HG02642 (cell line): ENCODE results near the gene PARP16.
"Not testable (repeated sequence)": the region's sequence is repeated elsewhere in the genome, so short reads cannot be mapped to it uniquely, and the experiment has no call there.

Experiments used
- ATAC-seq: cut with Tn5 transposase; IDR thresholded peaks from one replicate; pipeline ENCODE4 v1.9.1; 2021; ENCODE audit warnings: mild to moderate bottlenecking; ENCODE audit not compliant: unreplicated experiment, poor library complexity

Gene PARP16

DNA sequence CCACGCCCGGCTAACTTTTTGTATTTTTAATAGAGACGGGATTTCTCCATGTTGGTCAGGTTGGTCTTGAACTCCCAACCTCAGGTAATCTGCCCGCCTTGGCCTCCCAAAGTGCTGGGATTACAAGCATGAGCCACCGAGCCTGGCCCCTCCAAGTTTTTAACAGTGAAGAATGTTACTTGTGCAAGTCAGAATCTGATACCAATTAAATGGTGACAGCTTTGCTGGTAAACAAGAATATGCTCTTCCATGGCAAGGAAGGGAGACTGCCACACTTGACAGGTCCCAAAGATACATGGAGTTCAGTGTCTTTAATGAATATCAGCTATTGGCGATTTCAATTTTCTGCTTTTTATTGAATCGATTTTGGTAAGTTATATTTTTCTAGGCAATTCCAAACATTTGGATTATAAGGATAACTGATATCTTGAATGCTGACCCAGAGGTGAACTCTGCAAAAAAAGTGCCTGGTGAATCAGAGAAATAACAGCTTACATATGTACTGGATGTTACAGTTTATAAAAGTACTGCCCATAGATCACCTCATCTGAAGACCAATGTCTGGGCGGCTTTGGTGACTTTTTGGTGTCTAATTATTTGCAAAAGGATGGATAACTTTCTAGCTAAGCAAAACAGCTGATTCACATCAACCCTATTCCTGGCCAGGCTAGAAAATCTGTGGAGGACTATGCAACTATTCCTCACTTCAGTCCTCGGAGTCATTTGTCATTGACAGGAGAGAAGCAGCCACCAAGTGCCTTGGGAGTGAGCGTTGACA, 1.2 kb downstream of the PARP16 start:
- no peak for ATAC-seq

DNA sequence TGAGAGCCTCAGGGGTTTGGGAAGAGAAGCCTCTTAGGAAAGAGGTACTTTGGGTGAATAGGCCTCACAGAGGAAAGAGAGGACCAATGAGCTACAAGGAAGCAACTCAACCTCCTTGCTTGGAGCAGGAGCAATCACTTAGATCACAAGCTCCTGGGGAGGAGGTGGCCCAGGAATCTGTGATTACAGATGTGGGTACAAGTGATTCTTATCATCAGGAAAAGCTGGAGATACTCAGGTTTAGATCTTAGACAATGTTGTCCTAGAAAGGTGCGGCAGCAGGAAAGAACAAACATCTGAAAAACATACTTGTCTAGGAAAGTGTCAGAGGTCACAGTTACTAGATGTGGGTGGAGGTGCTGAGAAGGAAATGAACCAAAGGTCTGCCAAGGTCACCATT, 8.2 kb downstream of the PARP16 start:
- no peak for ATAC-seq

DNA sequence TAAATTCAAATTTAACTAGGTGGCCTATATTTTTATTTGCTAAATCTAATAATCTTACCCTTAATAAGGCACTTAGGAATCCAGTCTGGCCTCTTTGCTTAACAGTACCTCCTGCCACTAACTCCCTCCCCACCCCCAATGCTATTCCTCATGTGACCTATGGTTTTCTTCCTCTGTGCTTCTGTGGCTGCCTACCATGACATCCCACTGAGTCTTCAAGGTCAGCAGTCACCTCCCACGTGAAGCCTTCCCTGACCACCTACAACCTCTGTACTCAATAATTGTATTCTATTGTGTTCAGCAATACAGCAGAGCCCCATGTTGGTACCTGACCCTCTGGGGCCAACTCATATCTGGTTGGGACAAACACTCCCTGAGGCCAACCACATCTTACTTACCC, 9.7 kb downstream of the PARP16 start:
- no peak for ATAC-seq

DNA sequence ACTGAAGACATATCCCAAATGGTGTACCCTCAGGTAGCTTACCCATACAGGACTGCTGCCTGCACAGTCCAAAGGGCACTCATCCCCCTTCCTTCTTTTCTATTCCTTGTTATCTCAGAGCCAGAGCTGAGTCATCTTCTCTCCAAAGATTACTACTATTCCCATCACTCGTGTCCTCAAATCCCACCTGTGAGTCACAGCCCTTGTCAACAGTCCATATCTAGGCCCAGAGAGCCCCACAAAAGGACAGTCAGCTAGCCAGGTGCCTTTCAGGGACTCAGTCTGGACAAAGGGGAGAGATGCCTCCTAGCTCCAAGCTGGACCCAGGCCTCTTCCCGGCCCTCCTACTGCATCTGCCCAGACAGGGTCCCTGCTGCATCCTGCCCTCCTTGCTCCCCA, 11.0 kb downstream of the PARP16 start:
- no peak for ATAC-seq

DNA sequence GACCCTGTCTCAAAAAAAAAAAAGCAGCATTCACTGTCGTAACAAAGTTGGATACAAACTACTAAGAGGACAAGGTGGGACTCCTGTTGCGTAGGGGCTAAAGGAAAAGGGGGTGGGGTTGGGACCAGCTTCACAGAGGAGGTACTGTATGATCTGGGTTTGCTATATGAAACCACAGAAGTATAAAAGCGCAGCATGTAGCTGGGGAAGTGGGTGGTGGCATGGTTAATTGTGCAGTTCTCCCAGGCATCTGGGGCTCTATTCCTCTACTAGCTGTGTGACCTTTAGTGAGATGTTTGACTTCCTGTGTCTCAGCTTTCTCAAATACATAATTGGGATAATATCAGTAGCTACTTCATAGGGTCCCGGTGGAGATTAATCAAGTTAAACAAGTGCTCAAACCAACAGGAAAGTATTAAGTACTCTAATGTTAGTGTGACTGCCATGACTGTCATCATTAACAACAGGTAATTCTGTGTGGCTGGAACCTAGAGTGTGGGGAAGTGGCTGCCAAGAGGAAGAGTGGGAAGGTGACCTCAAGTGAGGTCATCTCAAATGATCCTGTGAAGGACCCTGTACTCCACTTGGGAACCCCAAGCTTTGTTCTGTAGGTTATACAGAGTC, 11.5 kb downstream of the PARP16 start:
- ATAC-seq: no peak

DNA sequence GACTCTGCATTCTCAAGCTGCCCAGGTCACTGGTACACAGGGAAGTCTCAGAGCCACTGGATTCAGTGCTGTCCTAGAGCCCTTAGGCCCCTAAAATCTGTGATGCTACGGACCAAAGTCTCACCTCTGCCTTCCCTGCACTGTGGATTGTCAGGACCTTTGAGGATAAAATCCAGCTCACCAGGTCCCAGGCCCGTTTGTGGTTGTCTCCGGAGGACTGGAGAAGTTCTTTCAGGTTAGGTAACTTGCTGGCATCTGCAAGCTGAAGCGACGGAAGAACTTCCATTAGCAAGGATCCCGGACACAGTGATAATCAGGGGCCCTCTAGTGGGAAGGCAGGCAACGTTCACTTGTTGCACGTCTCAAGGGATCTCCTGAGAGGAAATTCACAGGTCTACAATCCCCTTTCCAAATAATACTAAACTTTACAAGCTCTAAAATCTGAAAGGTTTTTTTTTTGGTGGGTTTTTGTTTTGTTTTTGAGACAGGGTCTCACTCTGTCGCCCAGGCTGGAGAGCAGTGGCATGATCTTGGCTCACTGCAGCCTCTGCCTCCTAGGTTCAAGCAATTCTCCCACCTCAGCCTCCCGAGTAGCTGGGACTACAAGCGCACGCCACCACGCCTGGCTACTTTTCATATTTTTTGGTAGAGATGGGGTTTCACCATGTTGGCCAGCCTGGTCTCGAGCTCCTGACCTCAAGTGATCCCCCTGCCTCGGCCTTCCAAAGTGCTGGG, 15.7 kb downstream of the PARP16 start:
- not testable (repeated sequence) for ATAC-seq

DNA sequence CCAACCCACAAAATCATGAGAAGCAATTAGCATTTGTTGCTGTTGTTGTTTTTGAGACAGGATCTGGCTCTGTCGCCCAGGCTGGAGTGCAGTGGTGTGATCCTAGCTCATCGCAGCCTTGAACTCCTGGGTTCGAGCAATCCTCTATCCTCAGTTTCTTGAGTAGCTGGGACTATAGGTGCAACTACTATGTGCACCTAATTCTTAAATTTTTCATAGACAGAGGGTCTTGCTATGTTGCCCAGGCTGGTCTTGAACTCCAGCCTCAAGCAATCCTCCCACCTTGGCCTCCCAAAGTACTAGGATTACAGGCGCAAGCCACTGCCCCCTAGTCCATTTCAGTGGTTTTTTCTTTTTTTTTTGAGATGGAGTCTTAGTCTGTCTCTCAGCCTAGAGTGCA, 18.3 kb downstream of the PARP16 start:
- no peak for ATAC-seq

DNA sequence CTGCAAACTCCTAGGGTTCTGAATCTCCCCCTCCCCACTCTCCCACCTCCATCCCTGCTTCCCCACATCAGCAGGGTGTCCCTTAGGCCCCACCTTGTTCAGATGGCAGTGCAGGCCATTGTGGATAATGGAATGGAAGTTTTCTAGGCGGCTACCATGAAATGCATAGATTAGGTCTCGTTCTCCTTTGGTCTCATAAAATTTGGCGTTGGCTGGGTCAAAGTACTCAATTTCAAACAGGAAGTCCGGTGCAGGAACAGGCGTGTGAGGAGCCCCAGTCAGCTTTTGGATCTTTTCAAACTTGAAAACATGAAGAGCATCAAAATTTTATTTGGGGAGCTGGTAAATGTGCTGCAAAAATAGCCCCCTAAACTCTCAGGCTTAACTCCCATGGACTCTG, 20.2 kb downstream of the PARP16 start:
- ATAC-seq: no peak

DNA sequence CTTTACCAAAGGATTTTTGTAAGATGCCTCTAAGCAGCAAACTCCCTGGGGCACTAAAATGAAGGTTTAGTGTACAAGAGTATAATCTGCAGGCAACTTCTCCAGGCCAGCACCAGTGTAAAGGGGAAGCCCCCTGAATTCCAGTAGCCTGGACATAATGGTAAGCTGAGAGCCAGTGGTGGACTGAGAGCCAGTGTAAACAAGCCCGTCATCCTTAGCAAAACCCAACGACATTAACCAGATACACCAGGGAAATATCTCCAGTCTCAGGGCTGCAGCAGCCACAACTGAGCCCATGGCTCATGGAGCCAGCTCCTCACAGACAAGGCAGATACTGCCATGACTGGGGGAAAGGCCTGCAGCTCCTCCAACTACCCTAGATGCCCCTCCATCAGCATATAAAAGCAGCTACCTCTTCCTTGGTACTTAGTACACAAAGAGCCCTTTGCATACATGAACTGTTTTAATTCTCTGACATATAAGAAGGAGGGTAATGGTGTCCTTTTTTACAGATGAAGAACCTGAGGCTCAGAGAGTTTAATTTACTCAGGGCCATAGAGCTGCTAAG, 21.7 kb downstream of the PARP16 start:
- ATAC-seq: no peak

DNA sequence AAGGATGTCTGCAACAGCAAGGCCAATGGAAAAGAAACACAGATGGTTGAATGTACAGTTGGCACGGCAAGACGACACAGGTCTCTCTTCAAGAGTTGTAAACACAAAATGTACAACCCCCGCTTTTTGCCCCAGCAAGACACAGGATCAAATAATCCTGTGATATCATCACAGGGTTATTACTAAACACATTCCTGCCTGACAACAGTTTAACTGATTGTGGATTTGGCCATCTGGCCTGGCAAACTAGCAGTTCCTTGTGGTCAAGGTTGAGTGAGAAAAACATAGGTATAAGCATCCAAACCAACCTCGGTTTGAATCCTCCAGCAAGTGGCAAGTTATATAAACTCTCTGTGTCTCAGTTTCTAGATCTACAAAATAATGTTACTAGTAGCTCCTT, 23.4 kb downstream of the PARP16 start:
- no peak for ATAC-seq

DNA sequence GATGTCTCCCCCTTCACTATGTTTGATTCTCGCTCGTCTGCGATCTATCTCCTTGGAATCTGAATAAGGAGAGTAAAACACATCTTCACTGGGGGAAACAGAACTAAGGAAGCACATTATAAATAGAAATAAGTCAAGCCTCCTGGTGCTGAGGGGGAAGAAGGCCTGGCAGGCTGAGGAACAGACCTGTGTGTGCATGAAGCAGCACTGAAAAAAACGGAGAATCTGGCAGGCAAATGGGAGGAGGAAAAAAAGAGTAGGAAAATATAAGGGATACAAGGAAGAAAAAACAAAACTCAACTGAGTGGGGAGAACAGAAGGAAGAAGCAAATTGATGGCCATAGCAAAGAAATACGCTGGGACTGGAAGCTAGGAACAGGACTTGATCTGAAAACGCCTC, 25.7 kb downstream of the PARP16 start:
- ATAC-seq: no peak

DNA sequence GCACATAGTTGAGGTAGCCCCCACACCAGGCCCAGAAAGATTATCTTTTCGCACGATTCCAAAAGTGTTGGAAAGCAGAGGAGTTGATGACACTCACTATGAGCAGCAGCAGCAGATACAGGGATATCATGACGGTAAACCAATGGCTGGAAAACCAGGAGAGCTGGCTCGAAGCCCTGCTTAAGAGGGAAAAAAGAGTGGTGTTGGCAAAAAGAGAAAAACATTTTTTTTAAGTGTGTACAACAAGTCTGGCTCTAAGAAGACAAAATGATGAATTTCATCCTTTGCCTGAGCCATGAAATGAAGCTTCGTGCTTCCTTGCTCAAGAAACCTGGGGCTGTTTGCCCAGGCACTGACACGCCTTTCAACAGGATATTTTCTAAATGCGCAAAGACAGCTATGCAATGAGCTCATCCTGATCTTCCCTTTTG, 27.3 kb downstream of the PARP16 start:
- no peak for ATAC-seq

DNA sequence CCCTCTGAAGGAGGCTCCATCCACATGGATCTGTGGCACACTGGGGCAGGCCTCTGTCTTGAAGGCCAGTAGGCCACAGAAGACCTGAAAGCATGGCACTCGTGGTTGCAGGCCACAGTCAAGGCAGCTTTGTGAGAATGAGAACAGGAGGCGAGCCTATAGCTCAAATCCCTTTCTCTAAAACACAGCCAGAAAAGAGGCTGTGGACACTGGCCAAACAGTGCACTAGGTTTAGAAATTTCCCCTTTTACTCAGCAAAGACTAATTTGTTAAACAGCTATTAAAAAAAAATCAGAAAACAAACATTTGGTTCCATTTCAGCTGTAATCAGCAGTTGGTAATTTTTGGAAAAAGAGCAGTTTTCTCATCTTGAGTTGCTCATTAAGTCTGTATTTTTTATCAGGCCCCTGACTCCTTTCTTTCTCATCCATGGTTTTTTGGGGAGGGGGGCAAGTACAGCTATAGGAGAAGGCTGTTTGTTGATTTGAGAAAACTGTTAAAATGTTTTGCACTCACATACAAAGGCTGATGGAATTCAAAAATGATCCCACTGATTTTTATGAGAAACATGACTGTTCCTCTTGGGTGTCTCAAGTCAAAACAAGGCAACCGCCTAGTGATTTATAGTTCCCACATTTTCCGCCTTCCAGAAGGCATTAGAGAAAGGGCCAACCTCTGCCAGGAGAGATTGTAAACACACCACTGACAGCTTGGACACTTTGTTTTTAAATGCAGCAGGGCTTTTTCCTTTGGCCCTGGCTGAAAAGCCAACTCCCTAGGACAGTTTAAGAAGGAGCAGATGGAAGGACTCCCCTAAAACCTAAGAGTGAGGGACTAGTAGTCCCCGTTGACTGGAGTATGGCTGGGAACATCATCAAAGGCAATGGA, 28.1 kb downstream of the PARP16 start:
- no peak for ATAC-seq

DNA sequence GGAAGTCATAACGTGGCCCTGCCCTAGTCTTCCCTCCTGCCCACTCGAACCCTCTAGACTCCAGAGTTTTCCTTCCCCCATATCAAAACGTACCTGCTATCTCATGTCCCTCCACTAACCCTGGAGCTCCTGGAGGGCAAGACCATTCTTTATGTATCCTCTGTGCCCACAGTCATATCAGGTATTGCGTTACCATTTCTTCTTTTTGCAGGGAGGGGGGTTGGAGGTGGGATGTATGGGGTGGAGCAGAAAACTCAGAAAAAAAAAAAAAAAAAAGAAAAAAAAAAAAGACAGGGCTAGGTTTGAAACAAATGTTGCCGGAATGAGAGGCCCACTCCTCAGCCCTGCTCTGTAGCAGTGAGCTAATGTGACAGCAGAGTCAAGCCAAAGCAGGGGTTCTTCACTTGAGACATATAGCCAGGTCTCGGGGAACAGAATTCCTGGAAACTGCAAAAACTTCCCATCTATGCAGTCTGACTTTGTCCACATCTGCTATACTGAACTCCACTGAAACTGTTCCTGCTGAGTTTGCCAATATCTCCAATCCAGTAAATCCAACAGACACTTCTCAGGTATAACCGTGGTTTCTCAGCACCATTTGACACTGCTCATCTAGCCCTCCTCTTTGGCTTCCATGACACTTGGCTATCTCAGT, 31.1 kb downstream of the PARP16 start:
- ATAC-seq: no peak

DNA sequence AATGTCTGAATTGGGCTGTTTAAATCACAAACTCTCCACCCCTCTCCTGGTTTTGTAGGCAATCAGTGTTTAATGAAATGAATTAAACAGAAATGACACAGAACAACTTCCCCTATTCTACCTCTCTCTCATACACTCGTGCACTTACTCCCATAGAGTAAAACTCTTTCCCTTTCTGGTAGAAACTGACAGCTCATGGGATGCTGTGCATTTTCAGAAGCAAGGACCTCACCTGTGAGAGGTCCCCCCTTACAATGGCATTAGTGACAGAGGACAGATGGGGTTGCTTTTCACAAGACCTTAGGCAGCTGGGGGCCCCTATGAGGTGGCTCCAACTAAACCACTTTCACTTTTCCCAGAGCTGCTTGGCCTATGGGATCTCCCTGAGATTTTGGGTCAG, 31.9 kb downstream of the PARP16 start:
- ATAC-seq: no peak

DNA sequence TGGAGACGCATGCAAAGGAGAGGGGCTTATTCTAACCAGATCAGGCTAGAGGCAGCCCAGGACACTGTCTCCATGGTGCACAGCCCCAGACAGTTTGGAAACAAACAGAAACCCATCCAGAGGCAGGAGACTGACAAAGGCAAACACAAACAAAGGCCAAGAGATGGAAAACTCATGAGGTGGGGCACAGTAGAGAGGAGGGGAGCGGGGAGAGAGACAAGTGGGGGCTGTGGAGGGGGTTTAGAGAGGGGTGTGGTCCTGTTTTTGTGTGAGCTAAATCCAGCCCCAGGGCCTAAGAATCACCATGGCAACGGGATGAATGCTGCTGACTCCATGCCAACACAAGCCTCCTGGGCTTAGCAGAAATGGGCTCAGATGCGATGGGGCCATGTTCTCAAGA, 32.3 kb downstream of the PARP16 start:
- ATAC-seq: no peak

DNA sequence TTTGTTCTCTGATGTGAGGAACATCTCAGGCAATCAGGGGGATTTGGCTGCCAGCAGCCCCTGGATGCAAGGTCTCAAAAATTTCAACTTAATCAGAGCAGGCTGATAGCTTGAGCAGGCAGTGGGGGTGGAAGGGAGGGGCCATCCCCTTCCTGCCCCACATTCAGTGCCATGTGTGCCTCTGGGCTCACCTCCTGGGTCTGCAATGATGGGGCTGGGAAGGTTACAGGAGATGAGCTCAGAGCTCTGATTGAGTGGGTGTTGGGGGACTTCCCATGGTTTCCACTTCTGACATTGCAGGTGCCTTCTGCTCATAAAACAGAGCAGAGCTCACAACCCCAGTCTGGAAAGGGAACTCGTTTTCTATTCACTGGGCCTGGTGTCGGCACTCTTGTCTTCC, 37.0 kb downstream of the PARP16 start:
- peak; percentile 62 for ATAC-seq

DNA sequence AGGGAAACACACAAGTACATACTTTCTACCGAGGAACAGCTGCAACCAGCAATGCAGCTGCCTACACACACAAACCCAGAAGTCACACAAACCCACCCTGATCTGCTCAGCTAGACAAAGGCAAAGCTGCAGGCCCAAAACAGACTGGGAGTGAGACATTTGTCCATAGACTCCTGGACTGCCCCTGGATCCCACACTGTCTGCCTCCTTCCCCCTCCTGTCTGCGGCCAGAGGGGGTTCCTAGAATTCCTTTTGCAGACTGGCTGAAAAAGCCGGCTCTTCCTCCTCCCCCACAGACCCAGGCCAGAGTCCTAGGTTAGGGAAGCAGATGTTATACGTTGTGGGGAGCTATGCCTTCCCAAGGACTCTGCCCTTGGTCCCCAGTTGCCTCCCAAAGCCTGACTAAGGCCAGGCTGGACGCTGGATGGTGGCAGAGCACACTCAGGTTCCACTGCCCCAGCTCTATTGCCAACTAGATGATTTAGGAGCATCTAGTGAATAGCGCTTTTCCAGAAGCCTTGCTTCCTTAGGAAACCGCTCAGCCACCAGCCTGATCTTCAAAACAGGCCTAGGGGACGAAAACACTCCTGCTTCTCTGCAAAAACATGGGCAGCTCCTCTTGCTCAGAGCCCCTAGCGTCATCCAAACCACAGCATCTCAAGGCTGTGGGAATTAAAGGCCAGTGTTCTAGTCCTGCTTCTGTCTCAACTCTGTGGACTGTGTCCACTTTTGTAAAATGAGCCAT, 38.0 kb downstream of the PARP16 start:
- ATAC-seq: no peak

DNA sequence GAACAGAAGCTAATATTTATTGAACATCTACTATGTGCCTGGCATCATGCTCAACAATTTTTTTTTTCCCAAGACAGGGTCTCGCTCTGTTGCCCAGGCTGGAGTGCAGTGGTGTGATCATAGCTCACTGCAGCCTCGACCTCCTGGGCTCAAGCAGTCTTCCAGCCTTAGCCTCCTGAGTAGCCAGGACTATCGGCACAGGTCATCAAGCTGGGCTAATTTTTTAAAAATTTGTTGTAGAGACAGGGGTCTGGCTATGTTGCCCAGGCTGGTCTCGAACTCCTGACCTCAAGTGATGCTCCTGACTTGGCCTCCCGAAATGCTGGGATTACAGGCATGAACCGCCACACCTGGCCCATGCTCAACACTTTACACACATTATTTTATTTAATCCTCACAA, 39.7 kb downstream of the PARP16 start:
- no peak for ATAC-seq
